GM12878 (cell line): ENCODE results near the gene SIGLEC11. TPM values are rescaled to one million over a fixed set of nuclear protein-coding genes. Genes with fewer than 3 reads are reported as not detected.
"Not testable (repeated sequence)": the region's sequence is repeated elsewhere in the genome, so short reads cannot be mapped to it uniquely, and the experiment has no call there.

Source experiments
- ATAC-seq: fragments of 200-7000 bp; cut with Tn5 transposase; 3 replicates; pipeline ENCODE4 v1.9.1; 2020; ENCODE audit warnings: mild to moderate bottlenecking, moderate library complexity
- BruUV-seq: library from RNA; stranded (reverse); fragments of 400-500 nt; replicated peaks from 2 replicates; lab custom pipeline; 2021; lab: Mats Ljungman, UMichigan
- CTCF ChIA-PET: fragments of 300-600 bp; sonication (Branson Sonifier 250); formaldehyde crosslinking; extraction: SDS; loops from one replicate; lab custom pipeline; 2021; ENCODE audit warnings: inconsistent platforms; lab: Yijun Ruan, JAX
- POLR2A ChIA-PET: fragments of 350-600 bp; formaldehyde crosslinking; extraction: SDS; loops from one replicate; lab custom pipeline; 2021; ENCODE audit warnings: inconsistent platforms; lab: Charles Lee
- RAD21 ChIA-PET: fragments of 300-600 bp; sonication (Branson Sonifier 250); formaldehyde crosslinking; loops from one replicate; lab custom pipeline; 2023; ENCODE audit warnings: antibody characterized with exemption; ENCODE audit not compliant: unreplicated experiment; lab: Charles Lee
- SMC1A ChIA-PET: fragments of 300-600 bp; sonication (Branson Sonifier 250); formaldehyde crosslinking; loops from one replicate; lab custom pipeline; 2023; ENCODE audit not compliant: unreplicated experiment, uncharacterized antibody; lab: Charles Lee
- DNase-seq: peaks from one replicate; pipeline ENCODE4 v3.0.0-alpha.2; 2011; ENCODE audit warnings: low read depth, low spot score
- FAIRE-seq: peaks from 3 replicates; lab custom pipeline; 2011; peaks lifted over from hg19 to GRCh38; lab: Jason Lieb, UNC
- H2AFZ ChIP-seq: 2 replicates; pipeline ENCODE4 v1.6.0; 2011; ENCODE audit warnings: low read depth, low read length, control low read depth; ENCODE audit not compliant: control insufficient read depth
- H3K27ac ChIP-seq: 2 replicates; pipeline ENCODE4 v1.5.1; 2011; ENCODE audit warnings: control low read depth; ENCODE audit not compliant: control insufficient read depth, insufficient read depth
- H3K27me3 ChIP-seq, 2 experiments: replicated peaks in 1 of 2; 2 replicates each; pipeline versions ENCODE4 v1.6.0 to v1.6.1; 2011; ENCODE audit warnings: low read length in 1 of 2; ENCODE audit not compliant: control insufficient read depth in 2 of 2, insufficient read depth in 2 of 2
- H3K36me3 ChIP-seq, 2 experiments: 2 replicates each; pipeline ENCODE4 v1.5.1; 2011; ENCODE audit warnings: low read length in 1 of 2; ENCODE audit not compliant: control insufficient read depth in 2 of 2, insufficient read depth in 2 of 2
- H3K4me1 ChIP-seq: 2 replicates; pipeline ENCODE4 v1.6.1; 2011; ENCODE audit warnings: mild to moderate bottlenecking, low read length, moderate library complexity, mixed read lengths; ENCODE audit not compliant: control insufficient read depth, insufficient read depth
- H3K4me2 ChIP-seq: 2 replicates; pipeline ENCODE4 v1.6.0; 2011; ENCODE audit warnings: control low read depth; ENCODE audit not compliant: control insufficient read depth, insufficient read depth
- H3K4me3 ChIP-seq: fragments of 200-600 bp; sonication (generic); 2 replicates; pipeline ENCODE4 v1.5.1; 2016
- H3K79me2 ChIP-seq: 2 replicates; pipeline ENCODE4 v1.6.0; 2011; ENCODE audit warnings: low read length; ENCODE audit not compliant: control insufficient read depth, insufficient read depth
- H3K9ac ChIP-seq: 2 replicates; pipeline ENCODE4 v1.8.0; 2011; ENCODE audit warnings: low read length, control low read depth, mixed read lengths; ENCODE audit not compliant: control insufficient read depth, insufficient read depth
- H3K9me3 ChIP-seq: replicated peaks from 3 replicates; pipeline ENCODE4 v1.5.1; 2011; ENCODE audit warnings: mild to moderate bottlenecking, low read length; ENCODE audit not compliant: control insufficient read depth, insufficient read depth
- H4K20me1 ChIP-seq: 2 replicates; pipeline ENCODE4 v1.6.0; 2011; ENCODE audit not compliant: control insufficient read depth, insufficient read depth
- BHLHE40 ChIP-seq, 2 experiments: fragments of 450-650 bp in 1 of 2; IDR thresholded peaks; 2 replicates each; pipeline ENCODE4 v1.6.1; 2011 to 2017; ENCODE audit warnings: low read depth in 2 of 2, borderline replicate concordance in 1 of 2, improper control_type of control experiment in 1 of 2, low read length in 1 of 2, mild to moderate bottlenecking in 1 of 2
- DPF2 ChIP-seq: fragments of 450-650 bp; IDR thresholded peaks from 2 replicates; pipeline ENCODE4 v1.6.1; 2017; ENCODE audit warnings: mild to moderate bottlenecking
- ETV6 ChIP-seq, 2 experiments: fragments of 450-650 bp in 1 of 2; IDR thresholded peaks in 1 of 2; conservative IDR thresholded peaks in 1 of 2; 2 replicates each; pipeline ENCODE4 v1.6.1; 2014; ENCODE audit warnings: antibody characterized with exemption in 1 of 2, borderline replicate concordance in 1 of 2, low read depth in 1 of 2, mild to moderate bottlenecking in 1 of 2, moderate library complexity in 1 of 2
- IKZF1 ChIP-seq: fragments of 450-650 bp; conservative IDR thresholded peaks from 2 replicates; pipeline ENCODE4 v1.6.1; 2017; ENCODE audit warnings: antibody characterized with exemption, mild to moderate bottlenecking
- IKZF2 ChIP-seq, 2 experiments: fragments of 450-650 bp; IDR thresholded peaks; 2 replicates each; pipeline ENCODE4 v1.6.1; 2017; ENCODE audit warnings: mild to moderate bottlenecking in 2 of 2, moderate library complexity in 2 of 2
- IRF4 ChIP-seq: IDR thresholded peaks from 2 replicates; pipeline ENCODE4 v1.6.1; 2011; ENCODE audit warnings: low read depth, low read length
- JUNB ChIP-seq: IDR thresholded peaks from 2 replicates; pipeline ENCODE4 v1.6.1; 2016; ENCODE audit warnings: antibody characterized with exemption, mild to moderate bottlenecking
- NFIC ChIP-seq: IDR thresholded peaks from 2 replicates; pipeline ENCODE4 v1.6.1; 2012; ENCODE audit warnings: low read depth, mild to moderate bottlenecking, inconsistent platforms, low read length, moderate library complexity
- POU2F2 ChIP-seq: IDR thresholded peaks from 3 replicates; pipeline ENCODE4 v1.6.1; 2011; ENCODE audit warnings: low read depth, mild to moderate bottlenecking, low read length, borderline replicate concordance
- RUNX3 ChIP-seq: IDR thresholded peaks from 2 replicates; pipeline ENCODE4 v1.6.1; 2012; ENCODE audit warnings: low read length, inconsistent platforms
- SPI1 ChIP-seq: IDR thresholded peaks from 2 replicates; pipeline ENCODE4 v1.6.1; 2011; ENCODE audit warnings: low read depth, mild to moderate bottlenecking, low read length, moderate library complexity, borderline replicate concordance; ENCODE audit not compliant: insufficient read depth
- WGBS: methylation state at CpG from one replicate; pipeline ENCODE4 v1.1.6; 2016; ENCODE audit warnings: low lambda C conversion rate; ENCODE audit not compliant: insufficient replicate concordance, insufficient coverage; ENCODE audit errors: missing lambda C conversion rate; 5-methylcytosine and 5-hydroxymethylcytosine counted together
- in situ Hi-C: fragments of 300-500 bp; cut with MboI; formaldehyde crosslinking; loops from 9 replicates; pipeline ENCODE4 v1.14.3; 2018; ENCODE audit warnings: mixed read lengths
- intact Hi-C: fragments of 100-400 bp; cut with micrococcal nuclease; formaldehyde crosslinking; loops from one replicate; pipeline ENCODE4 v1.14.2; 2022; ENCODE audit not compliant: unreplicated experiment
- polyA plus RNA-seq, 11 experiments: library from polyadenylated mRNA; depleted of rRNA in 4 of 11; unstranded in 6 of 11; stranded (reverse) in 5 of 11; fragments of >200 nt; fragmentation: Nextera tagmentation in 4 of 11; fragmentation: Illumina TruSeq in 1 of 11; extraction: Ambion mirVana in 4 of 11; extraction: Trizol in 1 of 11; gene quantifications; 1 replicate in 1 of 11; 2 replicates in 10 of 11; pipeline versions ENCODE4 v1.2.1 to v1.2.3, GENCODE V29; 2011 to 2016; ENCODE audit warnings: inconsistent platforms in 2 of 11, missing spikeins in 2 of 11, low read depth in 1 of 11
- total RNA-seq, 4 experiments: library from RNA; depleted of rRNA in 3 of 4; stranded (reverse); fragments of >200 nt in 3 of 4; fragmentation: Illumina TruSeq in 1 of 4; extraction: Trizol in 1 of 4; gene quantifications; 2 replicates each; pipeline versions ENCODE4 v1.2.1 to v1.2.3, GENCODE V29; 2013 to 2021

The SIGLEC11 gene
- total and polyA plus RNA-seq, 10 of the 15 experiments (the other 5 are each of a cell fraction or from before 2014, with no cell fraction given): not detected

DNA sequence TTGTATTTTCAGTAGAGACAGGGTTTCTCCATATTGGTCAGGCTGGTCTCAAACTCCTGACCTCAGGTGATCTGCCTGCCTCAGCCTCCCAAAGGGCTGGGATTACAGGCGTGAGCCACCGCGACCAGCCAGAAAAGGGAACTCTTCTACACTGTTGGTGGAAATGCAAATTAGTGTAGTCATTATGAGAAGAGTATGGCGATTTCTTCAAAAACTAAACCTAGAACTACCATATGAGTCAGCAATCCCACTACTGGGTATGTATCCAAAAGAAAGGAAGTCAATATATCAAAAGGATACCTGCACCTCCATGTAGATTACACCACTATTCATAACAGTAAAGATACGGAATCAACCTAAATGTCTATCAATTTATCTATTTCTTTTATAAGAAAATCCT lies 16.4 kb downstream of the SIGLEC11 start:
- H3K36me3 ChIP-seq, H3K27ac ChIP-seq, CTCF ChIA-PET, H3K9me3 ChIP-seq, H3K4me3 ChIP-seq, H3K4me1 ChIP-seq, H3K4me2 ChIP-seq, BruUV-seq, H4K20me1 ChIP-seq, H3K9ac ChIP-seq, SMC1A ChIA-PET, H3K79me2 ChIP-seq, RAD21 ChIA-PET, H2AFZ ChIP-seq, intact Hi-C loops, in situ Hi-C loops, H3K27me3 ChIP-seq: not testable (repeated sequence)
- DNase-seq (peak; percentile 50), FAIRE-seq (peak; percentile 92), ATAC-seq (peak; percentile 94)
- peak; percentile 29 for TF ChIP-seq RUNX3
- peak in 1 of 2 experiments; percentile 38; a peak in 1 of 4 replicates for TF ChIP-seq BHLHE40 (IDR thresholded peaks at IDR 0.05; ENCODE audit: borderline replicate concordance in 1 of 2, low read depth in 2 of 2, low read length in 1 of 2)
- peak; percentile 59 for TF ChIP-seq IKZF1
- TF ChIP-seq DPF2: 0 out of 2 replicates have a peak, but pooled peaks have one; percentile 35
- TF ChIP-seq IKZF2 (IDR thresholded peaks at IDR 0.05): peak; percentile 63 to 82
- TF ChIP-seq POU2F2: peak; percentile 86; the same call in 2 of the 3 replicates
- TF ChIP-seq SPI1: peak; percentile 65; the same call in 1 of the 2 replicates
- 0 out of 2 replicates have a peak, but pooled peaks have one; percentile 25 for TF ChIP-seq NFIC
- TF ChIP-seq JUNB: peak; percentile 71
- TF ChIP-seq ETV6 (conservative IDR thresholded peaks at IDR 0.05 in 1 of 2, IDR thresholded peaks at IDR 0.05 in 1 of 2; ENCODE audit: borderline replicate concordance in 1 of 2, low read depth in 1 of 2): peak in 1 of 2 experiments; percentile 38; a peak in 1 of 4 replicates
- peak; percentile 61; the same call in 1 of the 2 replicates for TF ChIP-seq IRF4
- 7% methylated on average over 5 of the region's 5 CpGs for WGBS
- POLR2A ChIA-PET: interaction anchor here (0.7 kb wide), 1 partner anchor 41 kb away, joined by 5 read pairs; no protein-coding TSS in a partner anchor
